NCI-H345 treated with DMSO at 0.1 percent for 48 hours (cell line): ENCODE results near the gene CCDC71L.

Source experiments
- DNase-seq: peaks from one replicate; lab custom pipeline; 2025; ENCODE audit not compliant: unreplicated experiment; lab: John Stamatoyannopoulos, UW

The CCDC71L gene

GRCh38 chr7:106659166-106659962 lies 1.6 kb downstream of the CCDC71L start:
- DNase-seq: no peak

- no peak for DNase-seq
These were observed 2.4 kb downstream of the CCDC71L start for GRCh38 chr7:106658316-106659165.

- no peak for DNase-seq
These were observed 3.6 kb downstream of the CCDC71L start for GRCh38 chr7:106657085-106657991.

GRCh38 chr7:106655703-106656498 lies 5.1 kb downstream of the CCDC71L start:
- DNase-seq: no peak

- no peak for DNase-seq
These were observed 7.5 kb downstream of the CCDC71L start for GRCh38 chr7:106653488-106653887.

GRCh38 chr7:106652909-106653308 lies 8.0 kb downstream of the CCDC71L start:
- no peak for DNase-seq

GRCh38 chr7:106652092-106652491 lies 8.9 kb downstream of the CCDC71L start:
- DNase-seq: no peak

GRCh38 chr7:106646256-106646655 lies 14.7 kb downstream of the CCDC71L start:
- no peak for DNase-seq

GRCh38 chr7:106644999-106645398 lies 16.0 kb downstream of the CCDC71L start:
- DNase-seq: no peak

- no peak for DNase-seq
These were observed 17.6 kb downstream of the CCDC71L start for GRCh38 chr7:106643216-106644000.

GRCh38 chr7:106641416-106641815 lies 19.5 kb downstream of the CCDC71L start:
- DNase-seq: no peak

- no peak for DNase-seq
These were observed 20.4 kb downstream of the CCDC71L start for GRCh38 chr7:106640368-106641141.

GRCh38 chr7:106639476-106640334 lies 21.3 kb downstream of the CCDC71L start:
- DNase-seq: no peak

- DNase-seq: no peak
These were observed 25.5 kb downstream of the CCDC71L start for GRCh38 chr7:106635411-106635810.

- DNase-seq: no peak
These were observed 26.0 kb downstream of the CCDC71L start for GRCh38 chr7:106634958-106635357.

GRCh38 chr7:106630648-106631047 lies 30.3 kb downstream of the CCDC71L start:
- no peak for DNase-seq

GRCh38 chr7:106629516-106629915 lies 31.4 kb downstream of the CCDC71L start:
- no peak for DNase-seq
